T-helper 2 cell treated with Interferon-gamma antibody and Interleukin-4, amounts not matched to agents 5 μg/mL and 100 μg/mL, for 36 hours (primary cell): ENCODE data around the gene ETS1.
A peak's percentile ranks its signal among the peaks of the same experiment; 100 is the strongest.

Source experiments
- DNase-seq: peaks from one replicate; pipeline ENCODE4 v3.0.0; 2021; ENCODE audit warnings: low spot score
- H3K27ac Mint-ChIP-seq: one replicate; pipeline ENCODE4 v1.8.0; 2021; ENCODE audit warnings: mild to moderate bottlenecking, mixed read lengths
- H3K27me3 Mint-ChIP-seq: one replicate; pipeline ENCODE4 v1.8.0; 2021; ENCODE audit warnings: low read depth, mixed read lengths
- H3K36me3 Mint-ChIP-seq: one replicate; pipeline ENCODE4 v1.8.0; 2021; ENCODE audit warnings: low read depth, mixed read lengths
- H3K4me1 Mint-ChIP-seq: one replicate; pipeline ENCODE4 v1.8.0; 2021; ENCODE audit warnings: low read depth, mixed read lengths
- H3K4me3 Mint-ChIP-seq: one replicate; pipeline ENCODE4 v1.8.0; 2022; ENCODE audit warnings: mild to moderate bottlenecking, moderate library complexity, mixed read lengths
- H3K9me3 Mint-ChIP-seq: one replicate; pipeline ENCODE4 v1.8.0; 2021; ENCODE audit warnings: mixed read lengths

Gene ETS1

DNA sequence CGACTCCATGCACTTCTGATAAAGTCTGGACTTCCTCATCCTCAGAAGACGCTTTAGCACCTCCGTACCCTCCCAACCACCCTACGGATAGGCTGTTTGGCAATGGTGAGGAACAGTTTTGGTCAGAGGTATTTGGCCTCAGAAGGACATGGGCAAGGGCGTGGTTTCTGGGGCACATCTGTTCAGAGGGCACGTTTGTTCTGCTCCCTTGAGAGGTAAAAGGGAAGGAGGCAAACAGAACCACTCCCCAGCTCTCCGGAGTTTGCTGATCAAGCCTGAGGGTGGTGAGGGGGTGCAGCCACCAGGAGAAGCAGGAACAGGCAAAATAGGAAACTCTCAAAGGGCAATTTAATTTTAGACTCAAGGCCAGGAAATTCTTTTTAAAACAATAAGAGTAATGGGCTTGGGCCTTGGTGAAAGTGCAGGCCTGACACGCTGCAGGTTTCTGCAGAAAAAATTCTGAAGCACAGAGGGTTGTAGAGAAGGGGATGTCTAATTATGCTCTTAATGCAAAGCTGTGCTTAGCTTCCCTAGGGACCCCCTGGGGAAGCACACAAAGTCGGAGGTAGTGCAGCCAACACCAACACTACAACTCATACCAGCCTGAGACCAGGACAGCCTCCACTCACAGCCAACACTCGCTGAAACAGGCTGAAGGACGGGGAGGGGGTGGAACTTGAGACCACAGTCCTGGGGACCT lies 23.3 kb downstream of the ETS1 start:
- Mint-ChIP-seq H3K4me1 (peaks cover 12% of the 10 kb centered on the region), H3K4me3 (no peak overlapping the region)

DNA sequence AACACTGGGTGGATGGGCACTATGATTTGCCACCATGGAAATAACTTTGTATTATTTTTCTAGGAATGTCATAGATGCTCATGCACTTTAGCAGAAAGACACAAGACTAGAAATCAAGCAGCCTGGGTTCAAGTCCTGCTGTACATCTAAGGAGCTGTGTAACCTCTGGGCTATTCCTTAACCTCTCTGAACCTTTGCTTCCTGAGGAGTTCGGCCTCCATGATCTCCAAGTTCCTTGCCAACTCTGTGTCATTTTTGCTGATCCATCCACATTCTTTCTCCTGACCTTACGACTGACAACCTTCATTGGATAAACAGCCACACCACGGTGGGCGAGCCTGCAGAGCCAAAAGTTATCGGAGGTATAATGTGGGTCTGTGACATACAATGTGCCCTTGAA lies 24.1 kb downstream of the ETS1 start:
- no peak overlapping the region for H3K27ac Mint-ChIP-seq
- H3K4me3 Mint-ChIP-seq, result no peak overlapping the region
- no peaks in the 10 kb centered on the region for H3K27me3 Mint-ChIP-seq
- DNase-seq, result no peak
- H3K9me3 Mint-ChIP-seq, result no peaks in the 10 kb centered on the region
- H3K4me1 Mint-ChIP-seq, result peaks cover 13% of the 10 kb centered on the region
- H3K36me3 Mint-ChIP-seq, result no peaks in the 10 kb centered on the region

More for the DNA sequence above, 23.3 kb downstream of the ETS1 start:
- DNase-seq, result no peak
- Mint-ChIP-seq H3K36me3 (no peaks in the 10 kb centered on the region), H3K27ac (no peak overlapping the region), H3K9me3 (no peaks in the 10 kb centered on the region), H3K27me3 (no peaks in the 10 kb centered on the region)

DNA sequence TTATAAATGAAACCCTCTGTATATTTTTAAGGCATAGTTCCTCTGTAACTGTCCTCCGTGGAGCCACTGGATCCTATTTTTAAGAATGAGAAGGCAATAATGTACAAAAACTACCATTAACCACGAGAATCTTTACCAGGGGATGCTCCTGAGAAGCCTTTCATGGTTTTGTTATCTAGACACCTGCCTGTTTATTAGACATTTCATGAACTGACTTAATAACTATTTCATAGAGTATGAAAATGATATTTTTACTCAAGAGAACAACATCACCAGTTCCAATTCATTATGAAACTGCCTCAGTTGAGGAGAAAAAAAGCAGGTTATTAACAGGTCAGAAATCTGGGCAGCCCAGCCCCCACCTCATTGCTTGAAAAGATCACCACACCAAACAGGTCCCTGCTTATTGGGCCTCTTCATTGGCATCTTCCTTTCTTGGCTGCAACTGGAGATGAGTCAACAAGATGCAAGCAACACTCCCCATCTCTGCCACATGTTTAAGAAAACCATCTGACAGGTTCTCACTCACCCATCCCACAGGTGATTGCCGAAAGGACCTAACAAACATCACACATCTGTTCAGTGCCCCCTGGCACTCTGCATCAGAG lies 27.8 kb downstream of the ETS1 start:
- H3K4me3 Mint-ChIP-seq, result no peak overlapping the region
- no peaks in the 10 kb centered on the region for H3K36me3 Mint-ChIP-seq
- no peak overlapping the region for H3K27ac Mint-ChIP-seq
- no peaks in the 10 kb centered on the region for H3K27me3 Mint-ChIP-seq
- DNase-seq, result no peak
- H3K4me1 Mint-ChIP-seq, result peaks cover 12% of the 10 kb centered on the region
- H3K9me3 Mint-ChIP-seq, result no peaks in the 10 kb centered on the region

DNA sequence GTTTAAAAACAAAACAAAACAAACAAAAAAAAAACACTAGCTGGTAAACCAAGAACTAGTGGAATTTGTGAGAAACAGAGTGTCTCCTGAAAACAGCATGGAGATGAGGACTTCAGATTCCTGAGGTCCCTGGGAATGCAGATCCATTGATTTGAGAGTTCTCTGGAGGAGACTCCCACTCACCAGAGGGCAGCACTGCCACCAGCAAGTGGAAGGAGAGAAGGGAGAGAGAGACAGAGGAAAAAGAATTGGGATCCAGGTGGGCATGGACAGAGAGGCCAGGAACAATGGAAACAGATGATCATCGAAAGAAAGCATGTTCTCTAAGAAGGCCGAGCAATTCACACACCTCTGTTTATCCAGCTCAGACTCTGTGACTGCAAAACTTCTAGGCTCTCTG lies 31.8 kb downstream of the ETS1 start:
- Mint-ChIP-seq H3K27me3 (no peaks in the 10 kb centered on the region), H3K4me1 (peaks cover 29% of the 10 kb centered on the region), H3K36me3 (no peaks in the 10 kb centered on the region), H3K27ac (no peak overlapping the region), H3K9me3 (no peaks in the 10 kb centered on the region), H3K4me3 (no peak overlapping the region)
- DNase-seq, result no peak

DNA sequence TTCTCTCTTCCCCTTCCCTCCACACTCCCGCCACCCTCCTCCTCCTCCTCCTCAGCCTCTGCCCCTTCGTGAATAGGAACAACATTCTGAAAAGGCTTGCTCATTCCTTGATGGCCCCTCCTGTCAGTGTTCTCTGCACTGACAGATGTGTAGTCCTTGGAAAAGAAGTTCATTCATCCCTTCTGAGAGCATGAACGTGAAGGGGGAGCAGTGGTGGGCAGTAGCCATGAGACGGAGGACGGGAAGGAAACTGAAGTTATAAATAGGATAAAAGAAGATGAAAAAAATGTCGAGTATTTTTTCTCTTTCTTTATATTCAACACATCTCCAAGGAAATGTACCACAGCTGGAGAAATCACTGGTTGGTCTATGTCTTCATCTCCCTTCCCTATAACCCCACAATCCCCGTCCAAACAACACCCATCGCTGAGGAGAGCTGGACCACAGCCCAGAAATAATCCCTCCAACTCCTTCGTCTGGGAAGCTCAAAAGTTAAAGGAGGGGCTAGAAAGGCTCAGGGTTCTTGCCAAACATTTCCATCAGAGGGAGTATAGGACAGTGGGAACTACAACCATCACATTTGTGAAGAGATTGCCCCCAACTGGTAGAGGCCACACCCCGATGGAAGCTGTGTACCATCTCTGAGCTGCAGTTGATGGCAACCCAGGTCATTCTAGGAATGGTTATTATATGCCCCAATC lies 33.5 kb downstream of the ETS1 start:
- H3K27me3 Mint-ChIP-seq, result no peaks in the 10 kb centered on the region

DNA sequence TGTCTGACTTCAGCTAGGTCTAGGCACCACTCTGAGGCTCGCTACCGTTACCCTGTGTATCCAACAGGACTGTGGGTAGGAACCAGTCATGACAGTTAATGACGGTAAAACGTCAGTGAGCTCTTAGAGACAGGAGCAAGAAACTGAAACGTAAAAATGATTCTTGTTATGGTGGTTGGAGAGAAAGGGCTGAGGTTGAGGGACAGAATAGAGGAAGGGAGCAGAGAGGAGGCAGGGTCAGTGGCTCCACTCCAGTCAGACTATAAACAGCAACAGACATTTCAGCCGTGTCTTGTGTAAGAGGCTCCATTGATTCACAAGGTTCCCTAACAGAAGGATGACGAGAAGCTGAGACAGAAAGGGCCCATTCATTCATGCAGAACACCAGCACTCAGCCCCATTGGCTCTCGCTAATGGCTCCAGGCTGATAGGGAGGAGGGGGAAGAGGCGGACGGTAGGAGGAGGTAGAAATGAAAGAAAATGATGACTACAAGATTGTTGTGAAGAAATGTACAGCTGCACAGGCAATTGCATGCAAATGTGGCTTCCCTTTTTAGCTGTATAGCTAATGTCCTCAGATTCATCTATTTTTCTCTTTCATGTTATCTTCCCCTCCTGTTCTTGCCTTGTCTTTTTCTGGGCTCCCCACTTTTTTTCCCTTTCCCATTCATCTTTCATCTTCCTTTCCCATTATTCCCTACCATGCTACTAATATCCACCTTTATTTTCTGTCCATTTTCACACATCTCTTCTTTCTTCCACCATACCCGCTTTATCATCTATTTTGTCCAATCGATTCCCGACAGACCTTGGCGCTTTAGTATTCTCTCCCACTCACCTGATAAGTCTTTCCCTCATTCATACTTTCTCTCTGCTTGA lies 34.3 kb downstream of the ETS1 start:
- Mint-ChIP-seq H3K36me3 (no peaks in the 10 kb centered on the region), H3K4me3 (no peak overlapping the region), H3K27ac (peak overlapping the region; percentile 18), H3K4me1 (peaks cover 37% of the 10 kb centered on the region), H3K9me3 (no peaks in the 10 kb centered on the region), H3K27me3 (no peaks in the 10 kb centered on the region)
- DNase-seq, result no peak

More for the DNA sequence above, 33.5 kb downstream of the ETS1 start:
- Mint-ChIP-seq H3K9me3 (no peaks in the 10 kb centered on the region), H3K27ac (no peak overlapping the region), H3K36me3 (no peaks in the 10 kb centered on the region), H3K4me1 (peaks cover 33% of the 10 kb centered on the region), H3K4me3 (no peak overlapping the region)
- no peak for DNase-seq

DNA sequence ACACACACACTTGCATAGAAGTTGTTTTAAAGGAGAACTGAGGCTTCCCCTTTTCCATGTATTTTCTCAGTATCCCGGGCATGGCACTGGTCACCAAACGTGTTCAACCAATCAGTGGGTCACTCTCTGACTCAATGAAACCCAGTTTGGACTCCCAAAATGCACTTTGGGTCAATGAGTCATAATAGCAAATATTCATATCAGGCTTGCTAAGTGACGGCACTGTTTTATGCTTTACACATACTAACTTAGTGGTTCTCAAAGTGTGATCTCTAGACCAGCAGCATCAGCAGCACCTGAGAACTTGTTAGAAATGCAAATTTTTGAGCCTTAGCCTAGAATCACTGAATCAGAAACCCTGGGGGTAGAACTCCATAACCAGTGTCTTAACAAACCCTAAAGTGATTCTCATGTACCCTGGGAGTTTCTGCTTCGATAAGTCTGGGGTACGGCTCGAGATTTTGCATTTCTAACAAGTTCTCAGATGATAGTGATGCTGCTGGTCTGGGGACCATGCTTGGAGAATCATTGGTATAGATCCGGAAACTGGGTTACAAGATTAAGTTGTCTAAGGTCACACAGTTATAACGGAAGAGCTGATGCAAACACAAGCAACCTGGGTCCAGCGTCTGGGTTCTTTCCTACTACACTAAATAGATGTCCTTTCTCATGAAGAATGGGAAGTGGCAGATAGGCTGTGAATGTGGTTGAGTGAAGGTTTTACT lies 35.6 kb downstream of the ETS1 start:
- H3K36me3 Mint-ChIP-seq, result no peaks in the 10 kb centered on the region
- peaks cover 44% of the 10 kb centered on the region for H3K4me1 Mint-ChIP-seq
- H3K4me3 Mint-ChIP-seq, result no peak overlapping the region
- peak; percentile 39 for DNase-seq
- peaks cover 7% of the 10 kb centered on the region for H3K27me3 Mint-ChIP-seq
- peak overlapping the region; percentile 53 for H3K27ac Mint-ChIP-seq
- H3K9me3 Mint-ChIP-seq, result no peaks in the 10 kb centered on the region

DNA sequence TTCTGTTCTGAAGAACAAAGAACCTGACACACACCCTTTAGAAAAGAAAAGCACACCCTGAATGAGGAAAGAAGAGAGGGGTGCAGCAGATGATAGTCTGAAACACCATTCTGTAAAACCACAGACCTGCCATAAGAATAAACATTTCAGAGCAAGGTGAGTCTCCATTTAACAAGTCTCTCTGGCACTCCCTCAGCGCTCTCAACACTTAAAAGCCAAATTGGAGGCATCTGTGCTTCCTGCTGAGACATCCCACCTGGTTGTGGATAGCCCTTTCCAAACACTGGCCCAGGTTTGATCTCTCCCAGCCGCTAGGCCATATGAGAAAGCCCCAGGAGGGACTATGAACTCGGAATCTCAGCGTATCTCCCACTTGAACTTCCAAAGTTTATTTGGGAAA lies 36.3 kb downstream of the ETS1 start:
- no peaks in the 10 kb centered on the region for H3K9me3 Mint-ChIP-seq
- H3K27me3 Mint-ChIP-seq, result peaks cover 7% of the 10 kb centered on the region
- peaks cover 44% of the 10 kb centered on the region for H3K4me1 Mint-ChIP-seq
- peak overlapping the region; percentile 53 for H3K27ac Mint-ChIP-seq
- H3K4me3 Mint-ChIP-seq, result peak overlapping the region; percentile 19
- H3K36me3 Mint-ChIP-seq, result no peaks in the 10 kb centered on the region
- DNase-seq, result no peak

DNA sequence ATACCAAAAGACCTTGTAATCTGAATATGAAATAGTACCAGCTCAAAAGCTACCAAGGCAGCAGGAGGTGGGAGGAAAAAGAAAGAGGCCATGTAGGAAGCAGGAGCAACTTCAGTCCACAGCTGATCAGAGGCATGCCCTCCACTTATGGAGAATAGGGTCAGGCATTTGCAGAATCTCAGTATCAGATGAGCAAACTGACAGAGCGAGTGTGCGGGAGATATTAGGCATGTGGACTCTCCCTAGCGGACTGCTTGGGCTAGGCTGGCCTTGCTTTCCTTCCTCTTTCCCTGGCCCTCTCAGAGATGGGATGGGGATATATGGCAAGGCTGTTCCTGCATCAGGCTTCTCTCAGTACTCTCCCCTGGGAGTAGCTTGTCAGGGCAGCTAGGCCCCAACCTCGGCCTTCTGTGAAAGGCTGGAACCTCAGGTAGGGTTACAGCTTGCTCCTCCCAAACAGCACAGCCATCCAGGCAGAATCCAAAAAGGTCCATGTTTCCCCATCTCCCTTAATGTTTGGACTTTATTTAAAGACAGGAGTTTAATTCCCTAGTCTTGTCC lies 37.0 kb downstream of the ETS1 start:
- peaks cover 48% of the 10 kb centered on the region for H3K4me1 Mint-ChIP-seq
- H3K4me3 Mint-ChIP-seq, result no peak overlapping the region
- no peaks in the 10 kb centered on the region for H3K36me3 Mint-ChIP-seq
- no peaks in the 10 kb centered on the region for H3K9me3 Mint-ChIP-seq
- no peak for DNase-seq
- H3K27me3 Mint-ChIP-seq, result peaks cover 7% of the 10 kb centered on the region
- no peak overlapping the region for H3K27ac Mint-ChIP-seq

DNA sequence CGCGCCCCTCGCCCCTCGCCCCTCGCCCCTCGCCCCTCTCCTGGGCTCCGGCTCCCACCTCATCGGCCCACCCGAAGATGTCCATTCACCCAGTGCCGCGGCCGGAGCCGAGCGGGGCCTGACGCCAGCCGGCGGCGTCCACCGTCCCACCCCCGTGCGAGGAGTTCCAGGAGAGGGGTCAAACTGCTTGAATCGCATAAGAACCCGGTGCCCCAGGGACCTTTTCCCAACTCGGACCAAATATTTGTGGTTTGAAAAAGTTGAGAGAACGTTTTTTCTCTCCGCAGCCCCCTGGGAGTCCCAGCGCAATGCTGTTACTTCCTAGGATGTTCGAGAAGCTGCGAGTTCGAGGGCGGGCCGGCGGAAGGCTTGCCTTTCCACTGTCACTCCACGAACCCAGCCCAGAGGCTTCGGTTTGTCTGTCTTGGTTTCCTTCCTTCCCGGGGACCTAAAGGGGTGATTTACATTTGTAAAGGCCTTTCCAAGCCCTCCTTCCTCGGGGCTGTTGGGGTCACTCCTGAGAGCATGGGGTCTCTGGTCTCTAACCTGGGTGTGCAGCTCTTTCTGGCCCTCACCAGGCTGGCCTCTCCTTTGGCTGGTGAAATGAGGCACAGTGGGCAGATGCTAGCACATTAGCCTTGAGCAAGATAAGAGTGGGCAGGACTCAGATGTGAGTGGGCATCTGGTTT lies 38.0 kb downstream of the ETS1 start:
- peak overlapping the region; percentile 22 for H3K27ac Mint-ChIP-seq

DNA sequence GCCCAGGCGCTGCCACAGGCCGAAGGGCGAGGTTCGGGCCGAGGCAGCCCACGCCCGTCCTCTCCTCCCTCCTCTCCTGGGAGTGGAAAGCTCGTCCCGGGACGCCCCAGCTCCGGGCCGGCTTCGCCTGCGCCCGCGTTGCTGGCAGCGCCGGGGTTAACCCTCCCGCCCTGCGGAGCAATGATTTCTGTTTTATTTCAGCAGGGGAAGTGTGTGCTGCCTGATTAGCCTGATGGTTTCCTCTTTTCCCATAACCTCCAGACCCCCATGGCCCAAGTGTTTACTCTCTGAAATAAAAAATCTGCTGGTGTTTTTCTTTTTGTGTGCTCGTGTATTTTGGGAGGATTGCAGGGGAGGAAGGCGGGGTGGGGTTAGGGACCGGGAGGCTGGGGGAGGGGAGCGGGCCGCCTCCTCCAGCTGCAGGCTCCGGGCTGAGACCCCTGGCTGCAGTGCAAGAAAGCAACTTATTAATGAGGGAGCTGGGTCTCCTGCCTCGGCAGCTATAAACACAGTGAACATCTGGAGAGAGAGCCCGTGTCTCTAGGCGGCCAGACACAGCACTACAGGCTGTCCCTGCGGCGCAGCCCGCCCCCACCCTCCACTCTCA lies 38.6 kb downstream of the ETS1 start:
- Mint-ChIP-seq H3K27me3 (peaks cover 7% of the 10 kb centered on the region), H3K9me3 (no peaks in the 10 kb centered on the region), H3K27ac (peak overlapping the region; percentile 56), H3K4me3 (peak overlapping the region; percentile 81), H3K36me3 (no peaks in the 10 kb centered on the region), H3K4me1 (peaks cover 56% of the 10 kb centered on the region)
- DNase-seq, result no peak

More for the DNA sequence above, 38.0 kb downstream of the ETS1 start:
- H3K4me3 Mint-ChIP-seq, result peak overlapping the region; percentile 31
- no peaks in the 10 kb centered on the region for H3K9me3 Mint-ChIP-seq
- DNase-seq, result no peak
- H3K4me1 Mint-ChIP-seq, result peaks cover 55% of the 10 kb centered on the region
- H3K36me3 Mint-ChIP-seq, result no peaks in the 10 kb centered on the region
- H3K27me3 Mint-ChIP-seq, result peaks cover 7% of the 10 kb centered on the region

DNA sequence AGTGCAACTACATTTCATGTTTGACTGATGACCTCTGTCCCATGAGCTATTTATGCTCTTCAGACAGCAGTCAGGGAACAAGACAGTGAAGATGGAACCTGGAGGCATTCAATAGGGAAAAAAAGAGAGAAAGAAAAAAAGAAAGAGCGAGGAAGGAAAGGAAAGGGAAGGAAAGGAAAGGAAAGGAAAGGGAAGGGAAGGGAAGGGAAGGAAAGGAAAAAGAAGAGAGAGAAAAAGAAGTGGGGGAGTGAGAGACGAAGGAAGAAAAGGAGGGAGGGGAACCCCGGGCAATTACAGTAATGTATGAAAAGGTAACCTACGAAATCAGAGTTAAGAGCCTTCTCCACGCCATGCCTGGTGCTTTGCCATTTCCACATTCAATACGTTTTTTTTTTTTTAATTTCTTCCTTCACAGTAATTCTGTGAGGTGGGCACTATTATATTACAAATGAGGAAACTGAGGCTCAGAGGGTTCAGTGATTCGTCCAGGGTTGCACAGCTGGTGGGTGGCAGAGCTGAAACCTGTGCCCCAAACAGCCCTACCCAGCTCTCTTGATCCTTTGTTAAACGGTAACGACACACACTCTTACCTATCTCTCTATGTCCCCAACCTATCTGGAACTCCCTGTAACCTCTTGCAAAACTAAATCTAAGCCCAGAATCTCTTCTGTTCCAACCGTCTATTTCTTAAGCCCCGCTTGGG lies 39.3 kb downstream of the ETS1 start:
- H3K4me1 Mint-ChIP-seq, result peaks cover 52% of the 10 kb centered on the region
- no peaks in the 10 kb centered on the region for H3K36me3 Mint-ChIP-seq
- peaks cover 11% of the 10 kb centered on the region for H3K27me3 Mint-ChIP-seq
- no peak for DNase-seq
- H3K4me3 Mint-ChIP-seq, result peak overlapping the region; percentile 81
- no peaks in the 10 kb centered on the region for H3K9me3 Mint-ChIP-seq
- peak overlapping the region; percentile 76 for H3K27ac Mint-ChIP-seq
